Hepatocyte (in vitro differentiated cells): ENCODE measurements around the gene FRY. TPM values are rescaled to one million over a fixed set of nuclear protein-coding genes. Genes with fewer than 3 reads are reported as not detected.

ENCODE experiments used
- DNase-seq: peaks from one replicate; pipeline ENCODE4 v3.0.0-alpha.2; 2016; ENCODE audit warnings: low spot score
- H2AFZ ChIP-seq: fragments of 200-600 bp; sonication (generic); 2 replicates; pipeline ENCODE4 v1.6.0; 2016; ENCODE audit warnings: antibody characterized with exemption, mild to moderate bottlenecking
- H3K27ac ChIP-seq: fragments of 200-600 bp; sonication (generic); 2 replicates; pipeline ENCODE4 v1.5.1; 2016; ENCODE audit warnings: mild to moderate bottlenecking
- H3K27me3 ChIP-seq: fragments of 200-600 bp; sonication (generic); 2 replicates; pipeline ENCODE4 v1.6.1; 2016
- H3K36me3 ChIP-seq: fragments of 200-600 bp; sonication (generic); replicated peaks from 2 replicates; pipeline ENCODE4 v1.5.1; 2016; ENCODE audit warnings: low read depth; ENCODE audit not compliant: insufficient read depth
- H3K4me1 ChIP-seq: fragments of 200-600 bp; sonication (generic); 2 replicates; pipeline ENCODE4 v1.5.1; 2016; ENCODE audit warnings: mild to moderate bottlenecking, moderate library complexity; ENCODE audit not compliant: insufficient read depth
- H3K4me2 ChIP-seq: fragments of 200-600 bp; sonication (generic); 2 replicates; pipeline ENCODE4 v1.6.0; 2016
- H3K4me3 ChIP-seq: fragments of 200-600 bp; sonication (generic); 2 replicates; pipeline ENCODE4 v1.5.1; 2016; ENCODE audit warnings: mild to moderate bottlenecking
- H3K79me2 ChIP-seq: fragments of 200-600 bp; sonication (generic); 2 replicates; pipeline ENCODE4 v1.6.0; 2017; ENCODE audit warnings: mild to moderate bottlenecking
- H3K9me2 ChIP-seq: fragments of 200-600 bp; sonication (generic); replicated peaks from 2 replicates; pipeline ENCODE4 v1.6.0; 2017; ENCODE audit warnings: mild to moderate bottlenecking; ENCODE audit not compliant: insufficient read depth
- H3K9me3 ChIP-seq: fragments of 200-600 bp; sonication (generic); 2 replicates; pipeline ENCODE4 v1.5.1; 2016; ENCODE audit warnings: low read depth, mild to moderate bottlenecking
- H4K20me1 ChIP-seq: fragments of 200-600 bp; sonication (generic); 2 replicates; pipeline ENCODE4 v1.6.0; 2016; ENCODE audit warnings: mild to moderate bottlenecking; ENCODE audit not compliant: insufficient read depth, poor library complexity, severe bottlenecking
- EZH2 ChIP-seq: fragments of 200-600 bp; sonication (generic); IDR thresholded peaks from 2 replicates; pipeline ENCODE4 v1.6.1; 2016; ENCODE audit warnings: antibody characterized with exemption, mild to moderate bottlenecking, borderline replicate concordance
- EZH2phosphoT487 ChIP-seq: fragments of 200-600 bp; sonication (generic); IDR thresholded peaks from one replicate; pipeline ENCODE4 v1.6.1; 2018; ENCODE audit warnings: antibody characterized with exemption, mild to moderate bottlenecking, low read depth, moderate library complexity; ENCODE audit not compliant: unreplicated experiment, severe bottlenecking
- WGBS: methylation state at CpG from one replicate; pipeline ENCODE4 v1.1.6; 2016; ENCODE audit warnings: low lambda C conversion rate; ENCODE audit errors: missing lambda C conversion rate; 5-methylcytosine and 5-hydroxymethylcytosine counted together
- polyA plus RNA-seq: library from polyadenylated mRNA; unstranded; fragments of >200 nt; fragmentation: Nextera tagmentation; extraction: Ambion mirVana; gene quantifications from 2 replicates; pipeline ENCODE4 v1.2.1, GENCODE V29; 2016
- total RNA-seq: library from RNA; depleted of rRNA; stranded (reverse); fragments of >200 nt; gene quantifications from 2 replicates; pipeline ENCODE4 v1.2.3, GENCODE V29; 2014
- TF ChIP-seq, protein P1 (sequence below): fragments of 200-600 bp; sonication (generic); IDR thresholded peaks from 2 replicates; pipeline ENCODE4 v1.5.1; 2016; ENCODE audit warnings: antibody characterized with exemption, mild to moderate bottlenecking; ENCODE audit not compliant: poor library complexity

The FRY gene
- total and polyA plus RNA-seq, 2 experiments from 2014 or later: 2.4 to 3.7 TPM

DNA sequence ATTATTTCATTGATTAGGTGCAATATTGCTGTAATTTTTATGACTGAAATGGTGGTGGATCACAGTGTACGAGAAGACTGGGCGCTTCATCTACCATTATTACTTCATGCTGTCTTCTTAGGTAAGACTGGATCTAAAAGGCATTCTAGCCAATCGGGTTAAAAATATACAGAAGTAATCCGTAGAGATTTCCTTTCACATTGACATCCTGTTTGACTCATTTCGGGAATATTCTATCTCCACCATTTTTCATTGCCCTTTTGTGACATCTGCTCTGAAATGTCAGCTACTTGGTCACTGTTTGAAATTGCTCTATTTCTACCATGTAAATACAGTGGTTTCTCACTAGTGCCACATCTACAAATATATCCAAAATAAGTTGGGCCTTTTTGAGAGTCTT is 193.3 kb downstream of the FRY start:
- no peaks in the 10 kb centered on the region for H3K36me3 ChIP-seq
- WGBS: 77% methylated on average over 5 of the region's 5 CpGs
- no peaks in the 10 kb centered on the region for H3K9me2 ChIP-seq
- H3K79me2 ChIP-seq: no peaks in the 10 kb centered on the region
- H3K9me3 ChIP-seq: no peaks in the 10 kb centered on the region
- no peak for TF ChIP-seq EZH2
- TF ChIP-seq, protein P1, sequence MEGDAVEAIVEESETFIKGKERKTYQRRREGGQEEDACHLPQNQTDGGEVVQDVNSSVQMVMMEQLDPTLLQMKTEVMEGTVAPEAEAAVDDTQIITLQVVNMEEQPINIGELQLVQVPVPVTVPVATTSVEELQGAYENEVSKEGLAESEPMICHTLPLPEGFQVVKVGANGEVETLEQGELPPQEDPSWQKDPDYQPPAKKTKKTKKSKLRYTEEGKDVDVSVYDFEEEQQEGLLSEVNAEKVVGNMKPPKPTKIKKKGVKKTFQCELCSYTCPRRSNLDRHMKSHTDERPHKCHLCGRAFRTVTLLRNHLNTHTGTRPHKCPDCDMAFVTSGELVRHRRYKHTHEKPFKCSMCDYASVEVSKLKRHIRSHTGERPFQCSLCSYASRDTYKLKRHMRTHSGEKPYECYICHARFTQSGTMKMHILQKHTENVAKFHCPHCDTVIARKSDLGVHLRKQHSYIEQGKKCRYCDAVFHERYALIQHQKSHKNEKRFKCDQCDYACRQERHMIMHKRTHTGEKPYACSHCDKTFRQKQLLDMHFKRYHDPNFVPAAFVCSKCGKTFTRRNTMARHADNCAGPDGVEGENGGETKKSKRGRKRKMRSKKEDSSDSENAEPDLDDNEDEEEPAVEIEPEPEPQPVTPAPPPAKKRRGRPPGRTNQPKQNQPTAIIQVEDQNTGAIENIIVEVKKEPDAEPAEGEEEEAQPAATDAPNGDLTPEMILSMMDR: no peak
- no peaks in the 10 kb centered on the region for H3K27me3 ChIP-seq
- H3K4me3 ChIP-seq: no peak overlapping the region
- peak overlapping the region; percentile 67 for H3K27ac ChIP-seq
- no peak for DNase-seq
- H3K4me1 ChIP-seq: peaks cover 15% of the 10 kb centered on the region
- H2AFZ ChIP-seq: no peak overlapping the region
- H4K20me1 ChIP-seq: no peaks in the 10 kb centered on the region
- peak overlapping the region; percentile 48 for H3K4me2 ChIP-seq

DNA sequence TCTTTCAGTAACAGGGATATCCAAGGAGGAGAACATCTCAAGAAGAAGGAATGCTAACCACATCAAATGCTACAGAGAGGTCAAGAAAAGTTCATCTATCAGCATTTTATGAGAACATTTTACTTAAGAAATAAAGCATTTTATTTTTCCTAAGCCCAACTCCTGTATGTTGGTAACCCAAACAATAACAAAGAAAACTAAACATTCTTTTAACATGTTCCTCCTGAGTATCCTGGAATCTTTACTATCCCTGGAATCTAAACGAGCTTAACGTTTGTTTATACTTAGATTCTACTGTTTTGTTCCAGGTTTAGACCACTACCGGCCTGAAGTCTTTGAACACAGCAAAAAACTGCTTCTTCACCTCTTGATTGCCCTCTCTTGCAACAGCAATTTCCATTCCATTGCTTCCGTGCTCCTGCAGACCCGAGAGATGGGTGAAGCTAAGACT is 193.9 kb downstream of the FRY start:
- Histone ChIP-seq H3K9me2 (no peaks in the 10 kb centered on the region), H3K9me3 (no peaks in the 10 kb centered on the region), H4K20me1 (no peaks in the 10 kb centered on the region), H3K79me2 (no peaks in the 10 kb centered on the region), H3K4me1 (peaks cover 15% of the 10 kb centered on the region), H3K4me3 (no peak overlapping the region), H3K36me3 (no peaks in the 10 kb centered on the region), H3K27me3 (no peaks in the 10 kb centered on the region), H2AFZ (no peak overlapping the region), H3K27ac (peak overlapping the region; percentile 67), H3K4me2 (peak overlapping the region; percentile 48)
- WGBS: 20% methylated on average over 5 of the region's 5 CpGs
- DNase-seq: no peak
- no peak for TF ChIP-seq EZH2phosphoT487
- TF ChIP-seq, protein P1: no peak
- TF ChIP-seq EZH2: no peak

DNA sequence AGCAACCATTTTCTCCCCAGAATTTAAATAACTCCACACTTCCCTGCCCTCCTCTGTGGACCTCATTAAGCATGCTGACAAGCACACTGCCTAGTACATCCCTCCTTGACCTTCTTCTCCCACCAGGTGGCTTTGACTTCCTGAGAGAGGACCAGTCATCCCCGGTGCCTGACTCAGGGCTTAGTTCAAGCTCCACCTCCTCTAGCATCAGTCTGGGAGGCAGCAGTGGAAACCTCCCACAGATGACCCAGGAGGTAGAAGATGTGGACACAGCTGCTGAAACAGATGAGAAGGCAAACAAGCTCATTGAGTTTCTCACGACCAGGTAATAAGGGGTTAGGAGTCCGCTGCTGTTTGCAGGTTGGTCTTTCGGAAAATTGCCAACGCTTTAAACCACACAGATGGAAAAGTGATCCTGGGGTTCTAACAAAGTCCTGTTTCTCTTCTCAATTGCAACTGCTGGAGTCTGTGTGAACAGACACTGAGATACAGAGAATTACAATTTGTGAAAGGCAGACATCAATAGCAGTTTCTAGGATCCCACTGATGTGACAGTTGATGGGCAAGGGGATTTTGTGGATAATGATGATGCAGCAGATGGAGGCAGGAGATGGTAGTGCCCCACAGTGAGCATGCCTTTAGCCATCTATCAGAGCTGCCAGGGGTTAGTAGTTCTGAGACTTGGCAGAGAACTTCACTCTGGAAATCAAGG is 196.9 kb downstream of the FRY start:
- Histone ChIP-seq H2AFZ (no peak overlapping the region), H3K4me2 (no peak overlapping the region), H3K27me3 (no peaks in the 10 kb centered on the region), H4K20me1 (no peaks in the 10 kb centered on the region), H3K4me1 (peaks cover 15% of the 10 kb centered on the region), H3K36me3 (no peaks in the 10 kb centered on the region), H3K9me3 (no peaks in the 10 kb centered on the region), H3K79me2 (no peaks in the 10 kb centered on the region), H3K4me3 (no peak overlapping the region), H3K27ac (no peak overlapping the region), H3K9me2 (no peaks in the 10 kb centered on the region)
- no peak for DNase-seq
- TF ChIP-seq EZH2 (no peak), EZH2phosphoT487 (no peak)
- WGBS: 71% methylated on average over 5 of the region's 5 CpGs

GRCh38 chr13:32229443-32229842 is 197.9 kb downstream of the FRY start:
- no peaks in the 10 kb centered on the region for H3K27me3 ChIP-seq
- H3K36me3 ChIP-seq: no peaks in the 10 kb centered on the region
- peaks cover 12% of the 10 kb centered on the region for H3K4me1 ChIP-seq
- no peak overlapping the region for H2AFZ ChIP-seq
- H3K79me2 ChIP-seq: no peaks in the 10 kb centered on the region
- 53% methylated on average over 3 of the region's 3 CpGs for WGBS
- H3K4me2 ChIP-seq: no peak overlapping the region
- TF ChIP-seq, protein P1: no peak
- TF ChIP-seq EZH2phosphoT487 (no peak), EZH2 (no peak)
- no peak for DNase-seq
- H4K20me1 ChIP-seq: no peaks in the 10 kb centered on the region
- H3K27ac ChIP-seq: no peak overlapping the region
- no peaks in the 10 kb centered on the region for H3K9me3 ChIP-seq
- no peak overlapping the region for H3K4me3 ChIP-seq
- no peaks in the 10 kb centered on the region for H3K9me2 ChIP-seq
